GM19328 (cell line): Measurements from ENCODE around the gene MRM2.

Source experiments
- ATAC-seq: cut with Tn5 transposase; IDR thresholded peaks from one replicate; pipeline ENCODE4 v1.9.1; 2021; ENCODE audit warnings: mild to moderate bottlenecking, moderate library complexity; ENCODE audit not compliant: unreplicated experiment

The MRM2 gene

DNA sequence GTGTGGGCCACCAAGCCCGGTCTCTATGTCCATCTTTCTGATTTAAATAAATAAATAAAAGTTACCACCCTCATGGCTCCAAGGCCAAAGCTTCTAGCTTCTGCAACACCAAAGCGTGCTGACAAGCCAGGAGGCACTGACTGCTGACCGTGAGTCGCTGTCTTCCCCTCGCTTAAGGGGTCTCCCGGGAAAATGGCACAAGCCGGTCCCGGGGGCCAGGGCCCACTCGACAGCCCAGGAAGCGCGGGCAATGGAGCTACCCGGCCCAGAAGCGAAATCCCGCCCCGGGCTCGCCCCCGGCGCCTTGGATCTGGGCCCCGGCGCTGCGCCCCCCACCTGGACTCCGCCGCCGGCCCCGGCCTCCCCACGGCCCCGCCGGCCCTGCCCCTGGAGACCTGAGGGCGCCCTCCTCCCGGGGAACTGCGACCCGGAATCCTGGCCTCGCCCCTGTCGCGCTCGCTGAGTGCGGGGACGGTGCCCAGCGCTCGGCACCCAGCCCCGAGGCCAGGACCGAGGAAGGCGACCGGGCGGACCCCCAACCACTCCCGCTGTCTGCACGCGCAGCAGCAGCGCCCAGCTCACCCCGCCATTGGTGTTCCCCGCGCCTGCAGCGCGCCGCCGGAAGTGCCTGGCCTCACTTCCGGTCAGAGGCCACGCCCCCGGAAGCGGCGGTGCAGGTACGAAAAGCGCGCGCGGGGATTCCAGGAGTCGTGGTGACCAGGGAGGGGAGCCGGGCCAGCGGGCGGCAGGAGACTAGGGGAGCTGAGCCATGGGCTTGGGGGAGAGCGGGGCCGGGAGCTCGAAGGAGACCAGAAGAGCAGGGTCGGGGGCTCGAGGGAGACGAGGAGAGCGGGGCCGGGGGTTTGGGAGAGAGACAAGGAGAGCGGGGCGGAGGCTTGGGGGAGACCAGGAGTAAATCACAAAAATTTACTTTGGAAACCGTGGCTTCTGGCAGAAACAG, at the start of gene MRM2, which contains the start of gene NUDT1:
Gene MRM2 (minus strand): TSS at position 626 of the 961 bp plus-strand sequence. CDS start 36 bp downstream, at position 590.
Gene NUDT1 (plus strand): TSS at position 647 of the 961 bp plus-strand sequence. CDS start 2,349 bp downstream, outside the sequence.
- peak; percentile 43 for ATAC-seq

- ATAC-seq, result no peak
These were observed 48.9 kb upstream of the MRM2 start for GRCh38 chr7:2290877-2291276.

GRCh38 chr7:2289621-2290020, 47.6 kb upstream of the MRM2 start:
- no peak for ATAC-seq

- no peak for ATAC-seq
These were observed 47.1 kb upstream of the MRM2 start for GRCh38 chr7:2289111-2289586.

DNA sequence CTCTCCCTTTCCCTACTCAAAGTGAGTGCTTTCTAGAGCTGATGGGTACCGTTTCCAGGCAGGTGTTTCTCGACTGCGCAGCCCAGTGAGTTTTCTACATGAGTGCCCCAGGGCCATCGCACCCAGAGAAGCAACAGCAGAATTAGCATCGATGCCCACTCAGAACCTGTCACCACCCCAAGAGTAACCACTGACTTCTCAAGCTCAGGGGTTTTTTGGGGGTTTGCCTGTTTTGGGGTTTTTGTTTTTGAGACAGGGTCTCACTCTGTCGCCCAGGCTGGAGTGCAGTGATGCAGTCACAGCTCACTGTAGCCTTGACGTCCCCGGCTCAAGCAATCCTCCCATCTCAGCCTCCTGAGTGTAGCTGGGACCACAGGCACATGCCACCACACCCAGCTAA, 46.5 kb upstream of the MRM2 start:
- ATAC-seq, result no peak

DNA sequence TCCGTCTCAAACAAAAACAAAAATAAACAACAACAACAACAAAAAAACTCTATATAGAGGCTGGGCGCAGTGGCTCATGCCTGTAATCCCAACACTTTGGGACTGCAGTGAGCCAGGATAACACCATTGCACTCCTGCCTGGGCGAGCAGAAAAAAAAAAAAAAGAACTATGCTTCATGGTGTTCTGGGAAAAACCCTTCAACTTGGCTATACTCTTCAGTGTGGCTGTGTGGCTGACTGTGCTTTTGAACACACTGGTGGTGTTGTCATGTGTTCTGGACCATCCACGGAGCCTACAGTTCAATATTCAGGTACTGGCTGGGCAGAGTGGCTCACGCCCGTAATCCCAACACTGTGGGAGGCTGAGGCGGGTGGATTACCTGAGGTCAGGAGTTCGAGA, 45.7 kb upstream of the MRM2 start:
- no peak for ATAC-seq

DNA sequence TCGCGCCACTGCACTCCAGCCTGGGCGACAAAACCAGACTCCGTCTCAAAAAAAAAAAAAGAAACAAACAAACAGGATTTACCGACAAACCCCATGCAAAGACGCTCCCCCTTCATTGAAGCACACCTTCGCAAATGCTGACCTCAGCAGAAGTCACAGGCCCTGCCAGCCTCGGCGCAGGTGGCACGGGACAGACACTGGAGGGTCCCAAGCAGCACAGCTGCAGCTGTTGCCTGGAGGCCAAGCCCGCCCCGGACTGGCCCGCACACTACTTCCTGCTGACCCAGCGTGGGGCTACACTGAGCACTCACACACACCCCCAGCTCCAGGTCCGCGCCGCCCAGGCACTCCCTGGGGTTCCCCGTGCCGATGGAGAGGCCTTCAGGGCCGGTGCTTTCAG, 41.1 kb upstream of the MRM2 start:
- no peak for ATAC-seq

DNA sequence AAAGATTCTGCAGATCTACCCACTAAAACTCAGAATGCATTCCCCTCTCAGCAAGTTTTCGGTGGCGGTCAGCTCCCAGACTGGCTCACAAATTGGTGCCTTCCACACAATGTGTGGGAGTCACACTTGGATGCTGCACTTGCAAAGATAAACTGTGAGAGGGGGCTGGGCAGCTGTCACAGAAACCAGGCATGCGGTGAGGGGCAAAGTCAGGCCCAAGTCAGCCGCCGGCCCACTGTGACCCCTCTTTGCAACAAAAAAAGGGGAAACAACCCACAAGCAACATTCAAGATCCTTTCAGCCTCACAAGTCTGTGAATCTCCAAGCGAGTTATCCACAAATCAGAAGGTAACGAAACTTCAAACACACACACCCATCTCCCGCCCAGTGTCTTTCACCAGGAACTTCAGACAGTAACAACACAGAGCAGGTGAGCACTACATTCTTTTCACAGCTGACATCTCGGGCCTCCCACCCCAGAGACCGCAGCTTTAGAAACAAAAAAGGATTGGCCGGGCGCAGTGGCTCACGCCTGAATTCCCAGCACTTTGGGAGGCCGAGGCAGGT, 40.3 kb upstream of the MRM2 start:
- ATAC-seq, result no peak

DNA sequence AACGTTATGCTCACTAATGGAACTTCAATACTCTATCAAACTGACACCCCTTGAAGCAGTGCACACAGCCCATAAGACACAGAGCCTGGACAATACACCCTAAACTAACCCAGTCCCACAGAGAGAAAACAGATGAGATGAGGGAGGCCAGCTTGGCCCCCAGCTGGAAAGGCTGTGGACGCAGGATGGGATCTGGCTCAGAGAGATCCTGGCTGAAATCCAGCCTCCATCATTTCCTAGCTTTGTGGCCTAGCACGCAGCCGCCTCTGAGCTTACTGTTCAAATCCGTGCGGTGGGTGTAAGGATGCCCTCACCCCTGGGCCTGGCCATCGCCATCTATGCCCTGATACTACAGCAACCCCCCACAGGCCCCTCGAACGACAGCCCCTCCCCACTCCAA, 39.5 kb upstream of the MRM2 start:
- ATAC-seq, result no peak

- ATAC-seq, result no peak
These were observed 38.4 kb upstream of the MRM2 start for GRCh38 chr7:2280424-2280823.

DNA sequence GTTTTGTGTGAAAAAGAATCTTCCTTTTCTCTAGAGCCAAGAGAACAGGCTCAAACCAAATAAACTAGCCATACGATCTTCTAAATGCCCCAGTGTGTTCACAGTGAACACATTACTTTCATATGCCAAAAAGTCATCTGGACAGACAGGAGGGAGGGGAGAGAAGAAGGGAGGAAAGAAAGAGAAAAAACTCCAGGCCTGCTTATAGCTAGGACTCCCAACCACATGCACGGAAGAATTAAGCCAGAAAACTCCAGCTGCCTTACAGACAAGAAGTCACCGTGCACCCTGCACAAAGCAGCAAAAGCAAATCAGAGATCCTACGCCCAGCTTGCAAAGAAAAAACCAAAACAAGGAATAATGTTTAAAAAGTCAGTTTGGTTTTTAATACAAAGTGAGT, 37.9 kb upstream of the MRM2 start:
- no peak for ATAC-seq

GRCh38 chr7:2278026-2278425, 36.0 kb upstream of the MRM2 start:
- ATAC-seq, result no peak

DNA sequence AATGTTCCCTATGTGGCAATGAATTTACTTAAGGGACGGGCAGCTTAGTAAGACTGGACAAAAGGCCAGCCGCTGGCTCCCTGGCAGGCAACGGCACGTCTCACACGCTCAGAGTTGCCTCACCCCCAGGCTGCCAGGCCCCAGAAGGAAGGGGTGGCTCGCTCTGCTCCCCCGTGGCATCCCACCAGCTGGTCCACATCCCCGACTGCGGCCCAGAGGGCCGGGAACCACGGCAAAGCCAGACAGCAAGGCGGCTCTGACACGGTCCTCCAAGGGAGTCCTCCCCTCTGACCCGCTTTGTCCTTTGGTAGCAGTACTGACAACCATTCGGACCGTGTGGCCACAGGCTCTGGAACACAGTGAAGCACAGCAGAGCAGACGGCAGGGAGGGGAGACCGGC, 34.1 kb upstream of the MRM2 start:
- no peak for ATAC-seq

DNA sequence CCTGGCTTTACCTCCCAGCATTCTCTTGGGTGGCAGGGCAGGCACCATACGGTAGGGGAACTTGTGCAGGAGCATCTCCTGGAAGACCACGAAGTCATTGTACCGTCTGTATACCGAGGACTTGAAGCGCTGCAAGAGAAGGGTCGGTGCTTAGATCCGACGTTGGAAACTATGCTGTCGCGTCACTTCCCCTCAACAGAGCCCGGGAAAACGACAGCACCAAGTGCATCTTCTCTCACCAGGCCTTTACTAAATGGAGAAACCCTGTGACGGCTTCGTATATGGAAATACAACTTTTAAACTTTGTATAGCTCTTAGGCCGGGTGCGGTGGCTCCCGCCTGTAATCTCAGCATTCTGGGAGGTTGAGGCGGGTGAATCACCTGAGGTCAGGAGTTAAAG, 33.1 kb upstream of the MRM2 start:
- no peak for ATAC-seq

GRCh38 chr7:2274666-2275065, 32.7 kb upstream of the MRM2 start:
- no peak for ATAC-seq

- no peak for ATAC-seq
These were observed 31.9 kb upstream of the MRM2 start for GRCh38 chr7:2273866-2274265.

GRCh38 chr7:2272031-2272430, 30.0 kb upstream of the MRM2 start:
- ATAC-seq, result no peak

- no peak for ATAC-seq
These were observed 29.4 kb upstream of the MRM2 start for GRCh38 chr7:2271273-2272026.

DNA sequence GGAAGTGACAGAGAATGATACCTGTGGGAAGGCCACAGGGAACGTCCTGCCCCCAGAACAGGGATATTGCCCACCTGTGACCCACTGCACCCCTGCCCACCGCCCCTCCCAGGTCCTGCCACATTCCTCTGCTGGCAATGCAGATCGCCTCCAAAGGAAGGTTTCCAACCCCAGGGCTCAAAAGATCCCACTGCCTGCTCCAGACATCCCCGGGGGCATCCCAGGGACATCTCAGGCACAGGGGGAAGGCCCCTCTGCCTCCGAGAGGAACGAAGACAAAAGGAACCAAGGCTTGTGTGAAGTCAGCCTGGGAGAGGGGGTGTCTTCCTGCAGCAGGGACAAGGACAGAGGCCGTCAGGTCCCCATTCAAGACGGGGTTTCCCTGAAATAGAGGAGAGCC, 28.5 kb upstream of the MRM2 start:
- ATAC-seq, result no peak

DNA sequence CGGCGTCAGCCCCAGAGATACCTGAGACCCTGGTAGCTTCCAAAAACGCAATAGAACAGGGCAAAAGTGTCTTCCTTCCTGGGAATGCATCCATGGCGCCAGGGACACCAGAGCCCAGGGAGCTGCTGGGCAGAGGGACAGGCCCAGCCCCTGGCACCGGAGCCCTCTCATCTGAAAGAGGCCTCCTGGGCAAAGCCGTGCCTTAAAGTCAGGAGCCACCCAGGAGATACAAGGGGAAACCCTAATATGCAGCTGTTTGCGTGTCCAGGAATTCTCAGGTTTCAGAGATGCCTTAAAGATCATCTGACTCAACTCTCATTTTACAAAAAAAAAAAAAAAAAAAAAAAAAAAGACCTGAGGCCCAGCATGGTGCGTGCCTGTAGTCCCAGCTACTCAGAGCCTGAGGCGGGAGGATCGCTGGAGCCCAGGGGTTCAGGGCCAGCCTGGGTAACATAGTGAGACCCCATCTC, 28.0 kb upstream of the MRM2 start:
- ATAC-seq, result no peak
